HG03558 (cell line): ENCODE measurements around the gene LHPP.

ENCODE experiments used
- ATAC-seq: cut with Tn5 transposase; IDR thresholded peaks from one replicate; pipeline ENCODE4 v1.9.1; 2021; ENCODE audit warnings: moderate number of reproducible peaks; ENCODE audit not compliant: unreplicated experiment; ENCODE audit errors: extremely low read depth

LHPP gene

DNA sequence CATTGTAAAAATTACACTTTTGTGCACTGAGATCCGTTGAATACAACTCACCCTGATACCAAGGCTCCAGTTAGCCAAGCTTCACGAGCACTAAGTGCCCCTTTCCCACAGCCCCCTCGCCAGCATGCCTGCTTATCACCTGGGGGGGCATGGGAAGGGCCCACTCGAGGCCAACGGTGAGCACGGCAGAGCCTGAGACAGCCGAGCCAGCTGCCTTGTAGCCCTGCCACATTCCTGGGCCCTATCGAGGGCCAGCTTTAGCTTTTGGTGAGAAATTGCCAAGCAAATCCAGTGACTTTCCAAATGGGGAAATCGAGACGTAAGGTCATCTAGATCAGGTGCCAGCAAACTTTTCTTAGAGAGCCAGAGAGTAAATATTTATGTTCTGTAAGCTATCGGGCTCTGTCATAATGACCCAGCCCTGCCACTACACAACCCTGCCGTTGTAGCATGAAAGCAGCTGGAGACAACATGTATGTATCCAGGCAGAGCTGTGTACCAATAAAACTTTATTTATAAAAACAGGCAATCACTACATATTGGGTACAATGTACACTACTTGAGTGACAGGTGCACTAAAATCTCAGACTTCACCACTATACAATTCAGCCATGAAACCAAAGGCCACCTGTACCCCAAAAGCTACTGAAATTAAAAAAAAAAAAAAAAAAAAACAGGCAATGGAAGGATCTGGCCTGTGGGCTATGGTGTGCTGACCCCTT is 198.9 kb downstream of the LHPP start:
- no peak for ATAC-seq

DNA sequence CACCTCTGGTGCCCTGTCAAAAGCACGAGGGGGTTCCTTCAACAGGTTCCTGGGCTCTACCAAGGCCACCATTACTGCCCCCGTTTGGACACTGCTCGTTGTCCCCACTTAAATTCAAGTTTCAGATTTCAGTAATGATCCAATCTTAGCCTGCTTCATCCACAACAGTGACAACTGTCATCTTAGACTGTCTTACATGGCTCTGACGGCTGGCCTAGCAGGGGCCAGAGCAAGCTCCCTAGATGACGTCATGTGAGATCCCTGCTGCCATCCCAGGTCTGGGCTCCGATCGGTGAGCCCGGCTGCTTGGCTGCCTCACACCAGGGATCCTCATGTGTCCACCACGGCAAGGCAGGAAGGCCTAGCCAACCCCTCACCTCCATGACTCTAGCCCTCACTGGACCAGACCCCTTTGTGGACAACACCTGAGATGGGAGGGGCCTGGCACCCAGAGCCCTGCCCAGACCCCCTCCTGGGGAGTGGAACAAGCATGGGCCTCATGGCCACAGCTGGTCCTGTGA is 200.1 kb downstream of the LHPP start:
- no peak for ATAC-seq

DNA sequence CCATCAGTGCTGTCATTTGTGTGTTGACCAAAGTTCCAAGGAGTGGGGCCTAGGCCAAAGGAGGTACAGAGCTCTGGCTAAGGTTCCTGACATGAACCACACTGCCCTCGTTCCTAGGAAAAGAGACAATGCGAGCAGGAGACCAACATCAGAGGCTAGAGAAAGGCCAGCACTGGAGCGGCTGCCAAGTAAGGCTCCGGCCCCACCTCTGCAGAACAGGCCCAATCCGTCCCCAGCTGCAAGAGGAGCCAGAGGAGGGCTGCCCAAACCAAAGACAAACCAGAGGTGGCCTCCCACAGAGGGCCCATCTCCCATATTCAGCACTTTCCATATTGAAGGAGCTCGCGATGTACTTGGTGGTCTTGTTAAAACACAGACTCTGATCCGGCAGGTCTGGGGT is 201.6 kb downstream of the LHPP start:
- no peak for ATAC-seq
